Panc1 (cell line): ENCODE results near the gene F2. TPM values are rescaled to one million over a fixed set of nuclear protein-coding genes. Genes with fewer than 3 reads are reported as not detected.

Experiments used
- ATAC-seq: fragments of 200-7000 bp; cut with Tn5 transposase; 2 replicates; pipeline ENCODE4 v1.9.1; 2020; ENCODE audit warnings: mild to moderate bottlenecking, moderate library complexity
- BruUV-seq: library from RNA; stranded (reverse); fragments of 400-500 nt; replicated peaks from 2 replicates; lab custom pipeline; 2021; lab: Mats Ljungman, UMichigan
- CTCF ChIA-PET: fragments of 300-600 bp; sonication (Branson Sonifier 250); formaldehyde crosslinking; loops from one replicate; lab custom pipeline; 2022; ENCODE audit warnings: antibody characterized with exemption; lab: Charles Lee
- POLR2A ChIA-PET: fragments of 300-600 bp; sonication (Branson Sonifier 250); formaldehyde crosslinking; loops from one replicate; lab custom pipeline; 2022; ENCODE audit warnings: antibody characterized with exemption; lab: Charles Lee
- DNase-seq: peaks from one replicate; pipeline ENCODE4 v3.0.0-alpha.2; 2010; ENCODE audit warnings: low read depth, low spot score
- H3K27ac ChIP-seq: 2 replicates; pipeline ENCODE4 v1.5.1; 2011; ENCODE audit warnings: mild to moderate bottlenecking, low read length, inconsistent platforms
- H3K27me3 ChIP-seq: fragments of 200-500 bp; sonication (Bioruptor generic); 2 replicates; pipeline ENCODE4 v1.6.0; 2014; ENCODE audit warnings: low read length, inconsistent platforms; ENCODE audit not compliant: control insufficient read depth, insufficient read depth
- H3K36me3 ChIP-seq: fragments of 200-500 bp; sonication (Bioruptor generic); 2 replicates; pipeline ENCODE4 v1.5.1; 2014; ENCODE audit warnings: inconsistent platforms, mild to moderate bottlenecking, low read length, moderate library complexity; ENCODE audit not compliant: control insufficient read depth, insufficient read depth
- H3K4me1 ChIP-seq: 2 replicates; pipeline ENCODE4 v1.5.1; 2011; ENCODE audit warnings: inconsistent platforms, mild to moderate bottlenecking, low read length, moderate library complexity; ENCODE audit not compliant: control insufficient read depth, insufficient read depth
- H3K4me3 ChIP-seq, 2 experiments: 2 replicates each; pipeline ENCODE4 v1.5.1; 2011 to 2012; ENCODE audit warnings: low read depth in 2 of 2, low read length in 2 of 2, mild to moderate bottlenecking in 2 of 2, inconsistent platforms in 1 of 2, moderate library complexity in 1 of 2
- H3K9me3 ChIP-seq: fragments of 200-500 bp; sonication (Bioruptor generic); 2 replicates; pipeline ENCODE4 v1.5.1; 2014; ENCODE audit warnings: low read depth, mild to moderate bottlenecking, inconsistent platforms, low read length, moderate library complexity; ENCODE audit not compliant: control insufficient read depth, insufficient read depth
- CTCF ChIP-seq: fragments of 450-650 bp; IDR thresholded peaks from 2 replicates; pipeline ENCODE4 v1.5.1; 2017; ENCODE audit warnings: mild to moderate bottlenecking
- POLR2AphosphoS5 ChIP-seq: IDR thresholded peaks from 2 replicates; pipeline ENCODE4 v1.6.1; 2012; ENCODE audit warnings: mild to moderate bottlenecking, low read depth, low read length, moderate library complexity
- SIN3A ChIP-seq: IDR thresholded peaks from 2 replicates; pipeline ENCODE4 v1.6.1; 2012; ENCODE audit warnings: low read depth, mild to moderate bottlenecking, low read length, moderate library complexity, borderline replicate concordance; ENCODE audit not compliant: insufficient read depth
- TCF7L2 ChIP-seq: IDR thresholded peaks from 2 replicates; pipeline ENCODE4 v1.6.1; 2011; ENCODE audit warnings: mild to moderate bottlenecking, low read depth, low read length, inconsistent platforms
- in situ Hi-C: cut with HindIII; loops from 2 replicates; pipeline ENCODE4 v1.10.0; 2016; ENCODE audit warnings: low sequenced_read_pairs, low pct_unique_long_range_greater_than_20kb
- intact Hi-C: fragments of 100-400 bp; cut with micrococcal nuclease; formaldehyde crosslinking; loops from one replicate; pipeline ENCODE4 v1.10.0; 2022; ENCODE audit not compliant: unreplicated experiment
- total RNA-seq: library from RNA; stranded (reverse); gene quantifications from one replicate; pipeline ENCODE4 v1.2.1, GENCODE V29; 2021; ENCODE audit not compliant: unreplicated experiment
- TF ChIP-seq, protein P1 (sequence below), 2 experiments: IDR thresholded peaks; 2 replicates each; pipeline ENCODE4 v1.6.1; 2011 to 2012; ENCODE audit warnings: low read depth in 2 of 2, control low read depth in 1 of 2, low read length in 1 of 2, mild to moderate bottlenecking in 1 of 2, moderate library complexity in 1 of 2; ENCODE audit not compliant: insufficient read depth in 1 of 2

F2 gene
- total RNA-seq, 1 experiment from 2014 or later, result 0.64 TPM

- peaks cover 5% of the 10 kb centered on the region; the same call in 1 of the 2 replicates for H3K36me3 ChIP-seq
- no TSS peak for BruUV-seq
- H3K27me3 ChIP-seq, result no peaks in the 10 kb centered on the region
- no peaks in the 10 kb centered on the region for H3K9me3 ChIP-seq
- TF ChIP-seq, protein P1, sequence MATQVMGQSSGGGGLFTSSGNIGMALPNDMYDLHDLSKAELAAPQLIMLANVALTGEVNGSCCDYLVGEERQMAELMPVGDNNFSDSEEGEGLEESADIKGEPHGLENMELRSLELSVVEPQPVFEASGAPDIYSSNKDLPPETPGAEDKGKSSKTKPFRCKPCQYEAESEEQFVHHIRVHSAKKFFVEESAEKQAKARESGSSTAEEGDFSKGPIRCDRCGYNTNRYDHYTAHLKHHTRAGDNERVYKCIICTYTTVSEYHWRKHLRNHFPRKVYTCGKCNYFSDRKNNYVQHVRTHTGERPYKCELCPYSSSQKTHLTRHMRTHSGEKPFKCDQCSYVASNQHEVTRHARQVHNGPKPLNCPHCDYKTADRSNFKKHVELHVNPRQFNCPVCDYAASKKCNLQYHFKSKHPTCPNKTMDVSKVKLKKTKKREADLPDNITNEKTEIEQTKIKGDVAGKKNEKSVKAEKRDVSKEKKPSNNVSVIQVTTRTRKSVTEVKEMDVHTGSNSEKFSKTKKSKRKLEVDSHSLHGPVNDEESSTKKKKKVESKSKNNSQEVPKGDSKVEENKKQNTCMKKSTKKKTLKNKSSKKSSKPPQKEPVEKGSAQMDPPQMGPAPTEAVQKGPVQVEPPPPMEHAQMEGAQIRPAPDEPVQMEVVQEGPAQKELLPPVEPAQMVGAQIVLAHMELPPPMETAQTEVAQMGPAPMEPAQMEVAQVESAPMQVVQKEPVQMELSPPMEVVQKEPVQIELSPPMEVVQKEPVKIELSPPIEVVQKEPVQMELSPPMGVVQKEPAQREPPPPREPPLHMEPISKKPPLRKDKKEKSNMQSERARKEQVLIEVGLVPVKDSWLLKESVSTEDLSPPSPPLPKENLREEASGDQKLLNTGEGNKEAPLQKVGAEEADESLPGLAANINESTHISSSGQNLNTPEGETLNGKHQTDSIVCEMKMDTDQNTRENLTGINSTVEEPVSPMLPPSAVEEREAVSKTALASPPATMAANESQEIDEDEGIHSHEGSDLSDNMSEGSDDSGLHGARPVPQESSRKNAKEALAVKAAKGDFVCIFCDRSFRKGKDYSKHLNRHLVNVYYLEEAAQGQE (IDR thresholded peaks at IDR 0.05; ENCODE audit: insufficient read depth in 1 of 2, low read depth in 2 of 2, low read length in 1 of 2), result no peak
- TF ChIP-seq TCF7L2, result no peak
- no peak for TF ChIP-seq POLR2AphosphoS5
- TF ChIP-seq CTCF, result no peak
- no peak for TF ChIP-seq SIN3A
- POLR2A ChIA-PET, result no interaction called here
- DNase-seq (no peak), ATAC-seq (no peak)
- no peak overlapping the region for H3K27ac ChIP-seq
- in situ Hi-C loops, result no loop called here
- CTCF ChIA-PET, result no interaction called here
- H3K4me3 ChIP-seq, result no peak overlapping the region
- intact Hi-C loops, result no loop called here
- peaks cover 4% of the 10 kb centered on the region; the same call in 1 of the 2 replicates for H3K4me1 ChIP-seq
Observed at GRCh38 chr11:46697303-46697702, 21.7 kb upstream of the F2 start.

DNA sequence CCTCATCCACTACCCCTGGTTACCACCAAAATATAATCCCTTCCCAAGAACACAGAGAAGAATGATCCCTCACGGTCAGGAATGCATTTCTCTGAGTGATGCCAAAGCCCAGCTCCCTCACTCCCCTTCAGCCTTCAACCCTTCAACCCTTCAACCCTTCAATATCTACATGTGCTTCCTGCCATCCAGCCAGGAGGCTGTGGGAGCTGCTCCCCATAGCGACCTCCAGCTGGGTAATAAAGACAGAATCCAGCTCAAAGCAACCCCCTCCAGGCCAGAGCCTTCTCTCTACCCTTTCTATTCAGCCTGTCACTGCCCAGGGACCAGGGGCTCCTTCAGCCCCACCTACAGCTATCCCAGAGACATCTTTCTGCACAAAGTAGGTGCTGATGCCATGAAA, 21.3 kb upstream of the F2 start:
- Histone ChIP-seq H3K27me3 (no peaks in the 10 kb centered on the region), H3K4me3 (no peak overlapping the region), H3K9me3 (no peaks in the 10 kb centered on the region), H3K4me1 (peaks cover 6% of the 10 kb centered on the region; the same call in 1 of the 2 replicates), H3K27ac (no peak overlapping the region), H3K36me3 (peaks cover 5% of the 10 kb centered on the region; the same call in 1 of the 2 replicates)
- in situ Hi-C loops, result no loop called here
- no TSS peak for BruUV-seq
- CTCF ChIA-PET, result no interaction called here
- DNase-seq (no peak), ATAC-seq (no peak)
- TF ChIP-seq POLR2AphosphoS5, result no peak
- TF ChIP-seq, protein P1 (IDR thresholded peaks at IDR 0.05; ENCODE audit: insufficient read depth in 1 of 2, low read depth in 2 of 2, low read length in 1 of 2), result no peak
- intact Hi-C loops, result no loop called here
- POLR2A ChIA-PET, result interaction anchor here (0.6 kb wide), 1 partner anchor 81 kb away, joined by 10 read pairs; no protein-coding TSS in a partner anchor
